ENCODE measurements around the gene OTOP2.
"Not testable (repeated sequence)": the region's sequence is repeated elsewhere in the genome, so short reads cannot be mapped to it uniquely, and the experiment has no call there.

The OTOP2 gene

DNA sequence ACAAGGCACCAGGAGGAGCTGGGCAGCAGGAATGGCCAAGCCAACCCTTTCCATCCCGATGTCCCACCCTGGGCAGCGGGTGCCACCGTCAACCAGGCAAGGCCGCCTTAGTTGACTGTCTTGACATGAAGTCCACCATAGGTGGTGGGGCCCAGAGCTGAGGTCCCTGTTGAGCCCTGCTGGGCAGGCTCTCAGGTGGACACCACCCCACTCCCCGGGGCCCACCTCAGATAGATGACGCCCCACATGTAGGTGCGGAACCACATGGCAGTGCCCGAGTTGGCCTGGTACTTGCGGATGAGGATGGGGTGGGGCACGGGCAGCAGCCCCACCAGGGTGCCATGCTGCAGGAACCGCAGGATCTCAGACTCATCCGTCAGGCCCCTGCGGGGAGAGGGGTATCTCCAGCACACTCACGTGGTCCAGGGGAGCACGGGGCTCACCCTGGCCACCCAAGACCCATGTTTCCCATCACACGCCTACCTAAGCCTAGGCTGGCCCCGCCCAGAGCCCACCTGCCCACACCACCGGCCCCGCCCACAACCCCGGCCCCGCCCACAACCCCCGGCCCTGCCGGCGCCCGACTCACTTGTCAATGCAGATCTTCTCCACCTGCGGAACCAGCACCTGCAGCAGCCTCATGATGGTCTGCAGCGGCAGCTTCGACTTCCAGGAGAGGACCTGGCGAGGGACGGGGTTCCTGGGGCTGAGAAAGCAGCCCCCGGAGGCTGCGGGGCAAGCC, 27.8 kb downstream of the OTOP2 start:
- ATAC-seq (no peak), DNase-seq (no peak)

DNA sequence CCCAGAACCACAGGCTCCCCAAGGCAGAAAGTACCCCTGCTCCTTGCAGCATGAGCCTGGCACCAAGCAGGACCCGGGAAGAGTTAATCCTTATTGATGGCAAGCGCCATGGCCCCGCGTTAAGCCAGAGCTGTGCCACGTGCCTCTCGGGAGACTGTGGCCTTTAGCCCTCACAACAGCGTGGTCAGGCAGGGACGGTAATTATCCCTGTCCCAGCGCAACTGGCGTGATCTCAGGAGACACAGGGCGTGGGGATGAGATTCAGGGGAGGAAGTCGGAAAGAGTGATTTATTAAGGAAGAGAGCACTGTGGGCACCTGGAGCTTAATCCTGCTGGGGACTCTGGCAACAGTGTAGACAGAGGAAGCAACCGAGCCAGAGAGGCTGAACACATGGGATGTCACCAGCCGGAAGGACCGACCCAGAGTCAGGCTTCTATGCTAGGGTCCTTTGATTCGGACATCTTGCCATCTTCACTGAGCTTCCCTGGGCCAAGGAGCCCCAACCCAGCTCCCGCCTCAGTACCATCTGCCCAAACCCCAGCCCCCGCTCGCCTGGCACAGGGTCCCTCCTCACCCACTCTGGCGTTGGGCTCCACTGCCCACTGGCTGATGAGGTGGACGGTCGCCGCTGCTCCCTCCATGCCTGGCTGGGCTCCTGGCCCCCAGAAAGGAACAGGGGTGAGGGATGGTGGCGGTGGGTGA, 28.5 kb downstream of the OTOP2 start:
- no peak for ATAC-seq
- DNase-seq, result no peak

DNA sequence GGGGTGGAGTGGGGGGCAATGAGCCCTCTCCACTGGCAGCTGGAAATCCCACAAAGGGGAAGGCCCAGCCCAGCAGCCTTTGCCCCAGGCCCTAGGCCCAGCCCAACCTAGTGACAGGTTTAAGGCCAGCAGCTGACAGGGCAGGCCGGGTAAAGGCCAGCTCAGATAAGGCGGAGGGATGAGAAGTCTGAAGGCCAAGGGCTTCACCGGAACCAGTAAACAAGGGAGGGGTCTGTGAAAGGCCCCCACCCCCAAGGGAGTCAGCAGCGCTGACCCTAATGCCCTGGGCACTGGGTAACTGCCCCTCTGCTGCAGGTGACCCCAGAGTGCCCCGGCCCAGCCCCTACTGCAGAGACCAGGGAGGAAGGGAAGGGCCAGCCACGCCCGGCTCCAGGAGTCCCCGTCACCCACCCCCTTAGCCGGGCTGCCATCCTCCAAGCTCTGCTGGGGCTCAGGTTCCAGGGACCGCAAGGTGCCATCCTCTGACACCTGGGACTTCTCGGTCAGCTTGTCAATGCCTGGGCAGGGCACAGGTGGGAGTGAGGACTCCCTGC, 29.1 kb downstream of the OTOP2 start:
- no peak for ATAC-seq
- DNase-seq, result no peak

DNA sequence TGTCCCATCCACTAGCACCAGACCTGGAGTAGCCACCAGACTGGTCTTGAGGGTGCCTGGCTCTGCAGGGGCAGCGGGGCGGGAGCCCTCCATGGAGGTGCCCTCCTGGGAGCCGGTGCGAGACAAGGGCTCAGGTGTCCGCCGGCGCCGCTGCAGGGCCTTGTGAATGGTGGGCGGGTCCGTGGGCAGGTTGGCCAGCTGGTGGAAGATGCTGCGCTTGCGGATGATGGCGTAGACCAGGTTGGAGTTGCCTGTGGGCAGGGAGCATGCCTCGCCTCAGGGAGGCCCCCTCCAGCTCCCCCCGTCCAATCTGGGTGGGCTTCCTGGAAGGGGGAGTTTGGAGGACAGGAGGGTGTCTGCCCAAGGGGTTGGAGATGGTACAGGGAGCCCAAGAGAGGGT, 30.0 kb downstream of the OTOP2 start:
- ATAC-seq (no peak), DNase-seq (no peak)

DNA sequence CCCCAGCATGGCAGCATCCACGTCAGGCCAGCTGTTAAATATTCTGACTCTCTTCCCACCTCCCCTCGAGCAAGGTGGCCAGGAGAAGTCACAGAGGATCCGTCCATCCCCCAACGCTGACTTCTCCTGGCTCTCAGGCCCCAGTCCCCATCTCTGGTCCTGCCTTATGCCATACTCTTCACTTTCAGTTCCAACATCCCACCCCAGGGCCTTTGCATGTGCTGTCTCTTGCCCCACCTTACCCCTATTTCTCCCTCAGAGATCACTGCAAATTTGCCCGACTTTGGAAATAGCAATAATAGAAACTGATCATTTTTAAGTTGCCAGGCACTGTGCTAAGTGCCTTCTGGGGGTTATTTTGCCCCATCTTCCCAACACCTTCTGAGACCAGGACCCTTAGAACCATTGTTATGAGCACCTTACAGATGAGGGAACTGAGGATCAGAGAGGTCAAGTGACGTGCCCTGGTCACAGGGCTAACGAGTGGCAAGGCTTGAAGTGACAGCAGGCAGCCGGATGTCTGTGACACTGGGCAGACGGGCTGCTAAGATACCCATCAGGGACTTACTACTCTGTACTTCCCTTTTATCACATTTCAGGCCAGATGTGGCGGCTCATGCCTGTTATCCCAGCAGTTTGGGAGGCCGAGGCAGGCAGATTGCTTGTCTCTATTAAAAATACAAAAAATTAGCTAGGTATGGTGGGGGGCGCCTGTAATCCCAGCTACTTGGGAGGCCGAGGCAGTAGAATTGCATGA, 30.8 kb downstream of the OTOP2 start:
- DNase-seq, result no peak
- no peak for ATAC-seq

DNA sequence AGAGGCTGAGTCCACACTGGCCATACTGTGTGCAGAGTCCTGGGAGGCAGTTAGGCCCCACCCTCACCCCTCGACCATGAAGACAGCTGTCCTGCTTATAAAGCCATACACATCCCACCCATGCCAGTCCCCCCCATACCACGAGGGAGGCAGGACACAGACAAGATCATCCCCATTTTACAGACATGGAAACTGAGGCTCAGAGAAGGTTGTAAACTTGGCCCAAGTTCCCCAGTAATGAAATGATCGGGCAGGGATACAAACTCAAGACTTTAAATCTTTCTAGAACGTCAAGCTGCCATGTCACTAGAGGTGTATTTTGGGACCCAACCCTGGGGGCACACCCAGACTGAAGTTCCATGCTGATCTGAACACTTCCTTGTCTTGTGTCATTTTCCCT, 32.0 kb downstream of the OTOP2 start:
- ATAC-seq, result no peak
- no peak for DNase-seq

DNA sequence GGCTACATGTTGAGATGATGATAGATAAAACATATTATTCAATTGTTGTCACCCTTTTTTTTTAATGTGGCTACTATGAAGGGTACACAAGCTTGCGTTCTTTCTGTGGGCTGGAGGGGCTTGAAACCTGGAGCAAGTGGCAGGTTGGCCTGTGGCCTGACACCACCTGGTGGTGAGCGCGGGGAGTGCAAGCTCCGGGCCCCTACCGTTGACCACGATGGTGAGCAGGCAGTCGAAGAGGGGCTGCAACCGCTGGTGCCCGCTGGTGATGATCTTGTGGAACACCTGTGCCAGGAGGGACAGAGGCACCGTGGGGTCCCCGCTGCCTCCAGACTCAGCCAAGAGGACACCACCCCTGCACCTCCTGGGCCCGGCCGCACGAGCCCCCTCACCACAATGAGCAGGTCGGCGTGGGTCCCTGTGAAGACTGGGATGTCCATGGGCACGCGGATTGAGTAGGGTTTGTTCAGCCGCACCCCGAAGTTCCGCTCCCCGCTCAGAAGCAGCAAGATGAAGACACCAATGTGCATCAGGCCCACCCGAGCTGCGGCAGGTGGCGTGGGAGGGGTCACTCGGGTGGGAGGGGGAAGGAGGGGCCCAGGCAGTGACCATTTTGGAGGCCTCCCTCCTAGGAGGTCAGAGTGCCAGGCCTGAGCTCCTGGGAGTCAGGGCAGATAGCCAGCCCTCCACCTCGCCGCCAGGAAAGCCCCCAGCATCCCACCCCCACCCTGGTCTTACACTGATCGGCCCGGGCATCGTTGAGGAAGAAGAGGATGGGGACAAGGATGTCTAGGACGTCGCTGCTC, 34.1 kb downstream of the OTOP2 start:
- DNase-seq (peak; percentile 92), ATAC-seq (peak; percentile 53)

DNA sequence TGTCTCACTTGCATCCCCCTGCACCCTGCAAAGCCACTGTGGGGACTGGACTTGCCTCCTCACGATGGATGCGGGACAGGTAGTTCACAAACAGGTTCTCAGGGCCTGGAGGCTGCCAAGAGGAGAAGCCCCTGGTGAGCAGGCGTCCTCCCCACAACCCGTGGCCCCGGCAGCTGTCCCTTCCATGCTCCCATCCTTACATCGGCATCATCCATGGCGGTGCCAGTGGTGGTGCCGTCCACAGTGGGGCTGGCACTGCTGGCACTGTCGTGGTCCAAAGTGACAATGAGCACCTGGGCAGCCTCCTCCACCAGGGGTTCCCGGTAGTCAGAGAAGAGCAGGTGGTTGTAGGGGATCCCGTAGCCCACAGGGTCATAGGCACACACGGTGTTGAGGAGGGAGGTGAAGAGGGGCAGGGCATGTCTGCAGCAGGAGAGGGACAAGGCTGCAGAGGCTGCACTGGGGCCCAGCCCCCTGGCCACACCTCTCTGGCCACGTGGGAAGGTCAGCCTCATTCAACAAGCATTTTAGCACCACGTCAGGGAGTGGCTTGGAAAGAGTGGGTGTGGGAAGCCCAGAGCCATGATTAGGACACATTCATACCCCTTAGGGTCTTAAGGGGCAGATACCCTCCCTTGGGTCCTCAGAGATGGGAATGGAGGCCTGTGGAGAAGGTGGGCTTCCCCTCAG, 35.9 kb downstream of the OTOP2 start:
- DNase-seq (no peak), ATAC-seq (no peak)

DNA sequence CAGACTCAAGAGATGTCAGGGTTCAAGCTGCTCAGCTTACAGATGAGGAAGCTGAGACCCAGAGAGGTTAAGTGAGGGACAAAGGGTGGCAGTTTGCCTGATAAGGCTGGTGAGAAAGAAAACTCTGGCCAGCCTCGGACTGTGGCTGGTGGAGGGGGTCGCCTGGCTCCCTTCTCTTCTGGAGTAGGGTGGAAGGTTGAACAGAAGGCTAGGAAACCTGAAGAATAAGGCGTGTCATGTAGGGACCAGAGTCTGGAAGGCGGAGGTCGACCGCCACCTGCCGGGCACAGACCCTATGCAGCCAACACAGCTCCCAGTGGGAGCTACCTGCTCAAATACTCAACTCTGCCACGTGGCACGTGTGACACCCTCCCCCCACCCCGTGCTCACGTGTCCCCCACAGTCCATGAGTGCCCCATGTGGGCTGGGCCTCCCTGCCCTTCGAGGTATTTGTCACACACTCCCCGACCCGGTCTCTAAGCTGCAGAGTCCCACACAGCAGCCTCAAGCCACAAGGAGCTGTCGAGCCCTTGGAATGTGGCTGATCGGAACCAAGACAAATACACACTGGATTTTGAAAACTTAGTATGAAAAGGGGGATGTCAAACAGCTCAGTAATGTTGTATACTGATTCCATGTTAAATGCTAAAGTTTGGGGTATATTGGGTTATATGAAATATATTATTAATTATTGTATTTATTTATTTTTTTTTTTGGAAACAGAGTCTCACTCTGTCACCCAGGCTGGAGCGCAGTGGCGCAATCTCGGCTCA, 36.7 kb downstream of the OTOP2 start:
- DNase-seq, result peak; percentile 63
- peak; percentile 56 for ATAC-seq

DNA sequence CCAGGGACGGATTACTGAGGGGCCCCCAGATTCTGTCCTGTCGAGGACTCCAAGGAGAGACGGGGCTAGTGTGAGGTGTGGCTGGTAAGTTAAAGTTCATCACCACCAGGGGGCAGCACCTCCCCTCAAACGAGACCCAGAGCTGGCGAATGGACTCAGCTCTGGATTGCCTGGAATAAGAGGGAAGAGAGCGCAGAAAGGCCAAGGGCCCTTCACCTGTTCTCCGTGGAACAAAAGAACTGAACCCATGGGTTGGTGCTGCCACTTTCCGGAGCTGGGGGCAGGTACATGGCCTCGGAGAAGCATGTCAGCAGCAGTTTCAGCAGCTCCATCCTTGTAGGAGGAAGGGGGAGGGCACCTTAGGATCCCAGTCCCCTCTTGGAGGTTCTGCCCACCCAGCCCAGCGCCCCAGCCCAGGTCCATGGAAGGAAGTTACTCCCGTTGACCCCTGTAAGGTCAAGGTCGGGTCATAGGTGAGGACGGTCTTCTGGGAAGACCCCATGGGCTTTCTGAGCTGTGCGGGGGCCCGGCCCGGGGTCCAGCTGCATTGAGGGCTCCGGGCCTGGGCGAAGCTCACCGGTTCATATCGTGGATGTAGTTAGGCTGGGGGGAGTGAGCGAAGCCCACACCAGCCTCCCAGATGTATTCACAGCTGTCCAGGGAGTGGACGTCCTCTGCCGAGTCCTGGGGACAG, 37.7 kb downstream of the OTOP2 start:
- DNase-seq, result peak; percentile 89
- ATAC-seq, result peak; percentile 66

DNA sequence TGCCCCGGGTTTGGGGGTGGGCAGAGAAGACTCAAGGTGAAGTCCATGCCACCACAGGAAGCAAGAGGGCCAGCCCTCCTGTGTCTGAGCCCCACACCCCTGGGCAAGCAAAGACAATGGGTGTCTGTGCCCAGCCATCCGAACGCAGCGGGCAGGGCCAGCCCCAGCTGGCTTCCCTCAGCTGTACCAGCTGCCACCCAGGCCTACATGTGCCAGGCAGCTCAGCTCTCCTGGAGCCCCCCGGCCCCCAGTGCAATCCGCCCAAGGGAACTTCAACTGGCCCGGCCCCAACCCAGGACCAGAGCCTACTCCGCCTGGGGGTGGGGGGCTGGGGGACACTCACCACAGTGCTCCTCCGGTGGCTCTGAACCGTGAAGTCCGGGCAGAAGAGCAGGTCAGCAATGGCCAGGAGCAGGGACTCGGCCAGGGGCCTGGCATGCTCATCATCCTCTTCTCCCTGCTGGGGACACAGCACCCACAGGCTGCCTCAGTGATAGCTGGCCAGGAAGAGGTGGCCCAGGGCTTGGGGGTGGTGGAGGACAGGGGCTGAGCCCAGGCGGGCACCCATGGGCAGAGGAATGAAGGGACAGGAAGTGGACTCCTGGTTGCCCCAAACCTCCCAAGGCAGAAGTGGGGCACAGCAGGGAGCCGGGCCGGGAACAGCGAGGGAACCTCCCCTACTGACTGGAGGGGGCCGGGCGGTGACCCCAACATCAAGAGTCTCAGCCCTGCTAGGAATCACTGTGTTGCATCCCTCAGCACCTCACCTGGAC, 38.7 kb downstream of the OTOP2 start:
- DNase-seq, result no peak
- ATAC-seq, result no peak

DNA sequence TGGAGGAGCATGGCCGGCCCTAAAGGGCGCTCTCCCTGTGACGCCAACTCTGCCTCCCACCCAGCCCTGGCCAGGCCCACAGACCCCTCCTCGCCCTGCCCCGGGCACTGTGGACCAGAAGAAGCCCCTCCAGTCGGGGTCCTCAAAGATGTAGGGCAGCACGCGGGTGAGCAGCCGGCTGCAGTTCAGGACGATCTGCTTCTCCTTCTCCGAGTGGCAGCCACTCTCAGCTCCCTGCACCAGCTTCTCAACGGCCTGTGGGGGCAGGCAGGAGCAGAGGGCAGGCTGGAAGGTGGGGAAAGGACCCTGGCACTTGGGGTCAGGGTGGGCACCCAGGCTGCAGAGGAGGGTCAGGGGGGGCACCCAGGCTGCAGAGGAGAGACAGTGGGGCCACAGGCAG, 39.6 kb downstream of the OTOP2 start:
- DNase-seq (no peak), ATAC-seq (no peak)

DNA sequence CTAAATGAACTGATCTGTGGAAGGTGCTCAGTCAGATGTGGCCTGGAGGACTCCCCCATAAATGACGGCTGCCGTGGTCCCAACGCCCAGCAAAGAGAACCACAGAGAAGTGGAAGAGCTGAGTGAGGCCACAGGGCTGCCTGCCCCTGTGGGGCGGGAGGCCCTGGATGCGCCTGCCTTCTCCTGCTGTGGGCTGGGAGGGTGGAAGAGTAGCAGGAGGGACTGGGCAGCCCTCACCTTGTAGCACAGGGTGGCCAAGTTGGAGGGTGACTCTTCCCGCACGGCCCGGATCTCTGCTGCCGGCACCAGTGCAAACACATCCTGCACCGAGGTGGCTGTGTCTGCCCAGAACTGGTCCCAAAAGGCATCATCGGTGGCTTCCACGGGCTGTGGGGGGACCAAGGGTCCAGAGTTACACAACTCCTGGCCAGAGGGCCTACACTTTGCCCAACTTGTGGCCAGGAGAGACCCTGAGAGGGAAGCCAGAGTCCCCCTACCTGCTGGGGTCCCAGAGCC, 40.2 kb downstream of the OTOP2 start:
- no peak for ATAC-seq
- no peak for DNase-seq

DNA sequence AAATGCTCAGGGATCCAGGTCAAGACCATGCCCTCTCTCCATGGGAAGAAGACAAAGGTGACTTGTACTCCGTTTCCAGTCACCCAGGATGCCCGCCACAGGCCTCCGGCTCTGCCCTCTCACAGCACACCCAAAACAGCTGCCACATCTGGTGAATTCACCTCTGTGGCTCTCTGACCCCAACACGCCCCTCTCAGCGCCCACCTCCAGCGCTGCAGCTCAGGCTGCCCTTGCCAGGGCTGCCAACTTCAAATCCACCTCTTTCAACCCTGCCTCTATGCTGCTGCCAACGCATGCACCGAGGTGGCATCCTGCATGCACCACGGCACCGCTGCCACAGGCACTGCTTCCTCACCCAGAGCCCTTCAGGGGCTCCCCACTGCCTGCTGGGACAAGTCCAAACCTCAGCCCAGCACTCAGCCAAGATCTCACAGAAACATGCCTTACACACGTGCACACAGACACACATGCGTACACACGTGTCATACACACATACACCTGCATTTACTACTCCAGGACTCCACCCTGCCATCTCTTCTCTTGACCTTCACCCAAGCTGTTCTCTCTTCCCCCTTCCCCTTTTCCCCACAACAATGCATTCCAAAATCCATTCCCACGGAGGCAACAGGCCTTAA, 41.0 kb downstream of the OTOP2 start:
- ATAC-seq (no peak), DNase-seq (no peak)

DNA sequence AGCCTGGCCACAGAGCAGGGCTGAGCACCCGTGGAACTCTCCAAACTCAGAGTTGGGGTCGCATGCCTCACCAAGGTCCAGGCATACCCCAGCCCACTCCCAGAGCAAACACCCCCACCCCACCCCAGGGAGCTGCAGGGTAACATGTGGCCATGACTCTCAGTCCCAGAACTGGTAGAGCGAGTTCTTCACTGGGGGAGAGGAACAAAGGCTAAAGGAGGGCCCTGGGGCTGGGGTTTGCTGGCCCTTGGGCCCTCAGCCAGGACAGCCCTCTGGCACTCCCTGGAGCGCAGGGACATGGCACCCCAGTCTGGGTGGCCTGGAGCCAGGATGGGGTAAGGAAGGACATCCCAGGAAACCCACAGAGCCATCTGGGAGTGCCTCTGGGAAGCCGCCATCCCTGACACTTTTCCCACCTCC, 44.3 kb downstream of the OTOP2 start:
- ATAC-seq, result no peak
- no peak for DNase-seq

DNA sequence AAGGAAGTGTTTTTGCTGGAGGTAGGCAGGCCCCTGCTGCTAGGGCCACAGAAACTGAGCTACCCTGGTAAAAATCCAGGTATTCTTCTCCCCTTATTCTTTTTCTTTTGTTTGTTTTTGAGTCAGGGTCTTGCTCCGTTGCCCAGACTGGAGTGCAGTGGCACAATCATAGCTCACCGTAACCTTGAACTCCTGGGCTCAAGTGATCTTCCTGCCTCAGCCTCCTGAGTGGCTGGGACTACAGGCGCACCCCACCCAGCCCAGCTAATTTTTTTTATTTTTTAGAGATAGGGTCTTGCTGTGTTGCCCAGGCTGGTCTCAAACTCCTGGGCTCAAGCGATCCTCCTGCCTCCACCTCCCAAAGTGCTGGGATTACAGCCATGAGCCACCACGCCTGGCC, 45.4 kb downstream of the OTOP2 start:
- DNase-seq, ATAC-seq: not testable (repeated sequence)

DNA sequence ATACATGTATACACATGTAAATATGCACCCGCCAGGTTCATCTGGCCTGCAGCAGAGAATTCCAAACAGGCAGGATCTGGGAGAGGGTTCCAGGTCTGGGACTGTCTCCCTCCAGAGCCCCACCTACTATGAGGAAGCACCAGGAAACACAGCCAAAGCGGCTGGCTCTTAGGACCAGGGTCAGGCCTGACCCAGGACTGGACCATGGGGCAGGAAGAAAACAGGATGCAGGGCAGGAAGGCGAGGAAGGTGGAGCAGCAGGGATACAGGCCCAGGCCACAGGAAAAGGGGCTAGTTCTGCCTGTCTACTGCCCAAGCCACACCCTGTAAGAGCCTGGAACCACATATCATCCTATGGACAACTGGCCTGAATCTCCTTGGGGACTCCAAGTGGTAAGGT, 46.3 kb downstream of the OTOP2 start:
- ATAC-seq (no peak), DNase-seq (no peak)

DNA sequence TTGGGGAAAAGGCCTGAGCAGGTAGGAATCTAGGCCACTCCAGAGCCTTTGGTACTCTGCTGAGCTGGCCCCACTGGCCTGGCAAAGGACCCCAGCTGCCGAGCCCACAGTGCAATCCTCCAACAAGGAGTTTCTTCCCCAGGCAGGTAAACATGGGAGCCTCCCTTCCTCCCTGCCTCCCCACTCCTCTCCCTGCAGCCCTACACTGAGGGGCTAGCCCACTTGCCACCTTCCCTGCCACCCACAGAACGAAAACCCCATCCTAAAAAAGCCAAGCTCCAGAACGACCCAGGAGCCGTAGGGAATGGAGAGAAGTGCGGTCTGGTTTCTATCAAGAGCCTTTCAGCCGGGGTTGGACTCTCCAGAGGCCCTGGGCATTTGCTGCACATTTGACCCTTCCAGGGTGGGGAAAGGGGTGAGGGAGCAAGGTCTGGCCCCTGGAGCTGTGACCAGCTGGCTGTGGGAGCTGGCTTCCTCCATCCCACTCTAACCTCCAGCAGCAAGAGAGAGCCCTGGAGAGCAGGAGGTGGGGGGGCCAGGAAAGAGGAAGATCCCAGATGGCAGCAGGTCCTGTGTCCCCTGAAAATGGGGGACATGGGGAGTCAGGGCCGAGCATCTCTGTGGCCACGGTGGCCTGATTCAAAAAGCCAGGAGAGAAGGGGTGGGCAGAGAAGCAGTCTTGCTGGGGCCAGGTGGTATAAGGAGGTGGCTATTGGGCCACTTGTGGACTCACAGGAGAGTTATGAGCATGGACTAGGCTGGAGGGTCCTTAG, 47.2 kb downstream of the OTOP2 start:
- DNase-seq (no peak), ATAC-seq (no peak)

Measured in stimulated activated naive CD8-positive, alpha-beta T cell treated with anti-CD3 and anti-CD28 coated beads, Interleukin-15, Interleukin-2, amounts not matched to agents 100 U/mL and 50 U/mL, for 24 hours (primary cell).